Measurements from ENCODE around the gene OPA1. TPM values are rescaled to one million over a fixed set of nuclear protein-coding genes. Genes with fewer than 3 reads are reported as not detected.

The OPA1 gene
- total RNA-seq, 1 experiment from 2014 or later, result 84.4 TPM

DNA sequence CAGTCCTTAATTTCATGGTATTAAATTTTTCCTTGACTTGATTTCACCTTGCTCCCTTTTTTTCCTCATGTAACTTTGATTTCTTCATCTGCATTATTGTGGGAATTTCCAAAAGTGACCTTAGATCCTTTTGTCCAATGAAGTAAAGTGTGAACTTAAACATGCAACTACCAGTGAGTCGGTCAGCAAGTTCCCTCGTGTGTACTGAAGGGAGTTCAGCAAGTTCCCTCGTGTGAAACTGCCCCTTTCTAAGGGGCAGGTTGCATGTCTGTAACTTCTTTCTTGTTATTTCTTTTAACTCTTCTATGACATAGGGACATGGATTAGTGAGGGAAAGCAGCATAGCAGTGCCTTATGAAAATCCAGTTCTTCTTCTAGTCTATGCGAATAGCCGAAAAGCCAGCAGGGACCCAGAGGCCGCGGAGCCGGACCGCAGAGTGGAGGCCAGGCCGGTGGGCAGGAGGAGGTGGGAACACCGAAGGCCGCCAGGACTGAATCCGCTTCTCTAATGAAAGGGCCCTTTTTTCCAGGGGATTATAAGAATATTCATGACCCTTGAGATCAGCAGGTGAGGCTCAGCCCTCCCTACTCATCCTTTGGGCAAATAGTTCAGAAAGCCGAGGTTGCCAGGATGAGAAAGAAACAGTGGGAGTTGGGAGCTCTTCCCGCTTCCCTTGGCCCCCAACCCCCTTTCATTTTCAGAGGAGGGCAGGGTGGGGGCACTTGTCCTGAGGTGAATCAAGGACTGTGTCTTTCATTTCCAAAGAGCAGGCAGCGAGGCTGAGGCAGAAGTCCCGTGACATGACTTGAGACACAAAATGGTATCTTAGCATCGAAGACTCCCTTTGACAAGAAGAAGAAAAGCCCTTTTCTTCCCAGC, 117.5 kb downstream of the OPA1 start:
- Histone ChIP-seq H3K9me3 (ENCODE audit: low read depth, low read length, poor library complexity, severe bottlenecking) (no peaks in the 10 kb centered on the region), H3K36me3 (ENCODE audit: insufficient read depth, low read length, poor library complexity, severe bottlenecking) (no peaks in the 10 kb centered on the region), H3K27ac (ENCODE audit: low read depth, low read length, poor library complexity, severe bottlenecking) (no peak overlapping the region), H3K4me3 (ENCODE audit: low read depth, low read length, poor library complexity, severe bottlenecking) (no peak overlapping the region), H3K4me1 (ENCODE audit: insufficient read depth, low read length, poor library complexity, severe bottlenecking) (no peaks in the 10 kb centered on the region), H3K27me3 (replicated peaks; ENCODE audit: insufficient read depth, low read depth, low read length, poor library complexity) (no peaks in the 10 kb centered on the region)
- ChIA-PET CTCF (no interaction called here), POLR2A (ENCODE audit: low non-redundant PET) (no interaction called here)
- BruUV-seq (replicated peaks), result no TSS peak
- no peak for DNase-seq (ENCODE audit: low spot score)
- TF ChIP-seq, protein P1, sequence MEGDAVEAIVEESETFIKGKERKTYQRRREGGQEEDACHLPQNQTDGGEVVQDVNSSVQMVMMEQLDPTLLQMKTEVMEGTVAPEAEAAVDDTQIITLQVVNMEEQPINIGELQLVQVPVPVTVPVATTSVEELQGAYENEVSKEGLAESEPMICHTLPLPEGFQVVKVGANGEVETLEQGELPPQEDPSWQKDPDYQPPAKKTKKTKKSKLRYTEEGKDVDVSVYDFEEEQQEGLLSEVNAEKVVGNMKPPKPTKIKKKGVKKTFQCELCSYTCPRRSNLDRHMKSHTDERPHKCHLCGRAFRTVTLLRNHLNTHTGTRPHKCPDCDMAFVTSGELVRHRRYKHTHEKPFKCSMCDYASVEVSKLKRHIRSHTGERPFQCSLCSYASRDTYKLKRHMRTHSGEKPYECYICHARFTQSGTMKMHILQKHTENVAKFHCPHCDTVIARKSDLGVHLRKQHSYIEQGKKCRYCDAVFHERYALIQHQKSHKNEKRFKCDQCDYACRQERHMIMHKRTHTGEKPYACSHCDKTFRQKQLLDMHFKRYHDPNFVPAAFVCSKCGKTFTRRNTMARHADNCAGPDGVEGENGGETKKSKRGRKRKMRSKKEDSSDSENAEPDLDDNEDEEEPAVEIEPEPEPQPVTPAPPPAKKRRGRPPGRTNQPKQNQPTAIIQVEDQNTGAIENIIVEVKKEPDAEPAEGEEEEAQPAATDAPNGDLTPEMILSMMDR (conservative IDR thresholded peaks at IDR 0.05; ENCODE audit: low read depth, low read length), result no peak
- TF ChIP-seq EZH2 (IDR thresholded peaks at IDR 0.05; ENCODE audit: borderline replicate concordance, low read depth, low read length, poor library complexity, severe bottlenecking), result no peak
- intact Hi-C loops (cut with micrococcal nuclease; ENCODE audit: unreplicated experiment), result no loop called here

DNA sequence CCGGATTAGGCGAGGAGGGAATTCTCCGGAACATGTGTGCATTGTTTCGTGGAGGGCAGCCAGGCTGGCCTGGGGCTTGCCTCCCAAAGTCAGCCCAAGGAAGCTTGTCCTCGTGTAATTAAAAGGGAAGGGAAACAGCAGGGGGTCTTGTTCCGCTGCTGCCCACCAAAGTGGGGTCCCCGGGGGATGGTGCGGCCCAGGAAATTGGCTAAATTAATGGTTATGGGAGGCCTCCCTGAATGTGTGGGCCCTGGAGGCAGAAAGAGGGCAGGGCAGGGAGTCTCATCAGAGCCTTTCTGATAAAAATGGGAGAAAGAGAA, 118.1 kb downstream of the OPA1 start:
- H3K27me3 ChIP-seq (replicated peaks; ENCODE audit: insufficient read depth, low read depth, low read length, poor library complexity), result no peaks in the 10 kb centered on the region
- H3K27ac ChIP-seq (ENCODE audit: low read depth, low read length, poor library complexity, severe bottlenecking), result no peak overlapping the region
- intact Hi-C loops (cut with micrococcal nuclease; ENCODE audit: unreplicated experiment), result no loop called here
- no peak for TF ChIP-seq EZH2 (IDR thresholded peaks at IDR 0.05; ENCODE audit: borderline replicate concordance, low read depth, low read length, poor library complexity, severe bottlenecking)
- TF ChIP-seq, protein P1 (conservative IDR thresholded peaks at IDR 0.05; ENCODE audit: low read depth, low read length), result no peak
- ChIA-PET POLR2A (ENCODE audit: low non-redundant PET) (no interaction called here), CTCF (no interaction called here)
- no peak for DNase-seq (ENCODE audit: low spot score)
- BruUV-seq (replicated peaks), result no TSS peak
- H3K36me3 ChIP-seq (ENCODE audit: insufficient read depth, low read length, poor library complexity, severe bottlenecking), result no peaks in the 10 kb centered on the region
- no peak overlapping the region for H3K4me3 ChIP-seq (ENCODE audit: low read depth, low read length, poor library complexity, severe bottlenecking)
- H3K4me1 ChIP-seq (ENCODE audit: insufficient read depth, low read length, poor library complexity, severe bottlenecking), result no peaks in the 10 kb centered on the region
- no peaks in the 10 kb centered on the region for H3K9me3 ChIP-seq (ENCODE audit: low read depth, low read length, poor library complexity, severe bottlenecking)

DNA sequence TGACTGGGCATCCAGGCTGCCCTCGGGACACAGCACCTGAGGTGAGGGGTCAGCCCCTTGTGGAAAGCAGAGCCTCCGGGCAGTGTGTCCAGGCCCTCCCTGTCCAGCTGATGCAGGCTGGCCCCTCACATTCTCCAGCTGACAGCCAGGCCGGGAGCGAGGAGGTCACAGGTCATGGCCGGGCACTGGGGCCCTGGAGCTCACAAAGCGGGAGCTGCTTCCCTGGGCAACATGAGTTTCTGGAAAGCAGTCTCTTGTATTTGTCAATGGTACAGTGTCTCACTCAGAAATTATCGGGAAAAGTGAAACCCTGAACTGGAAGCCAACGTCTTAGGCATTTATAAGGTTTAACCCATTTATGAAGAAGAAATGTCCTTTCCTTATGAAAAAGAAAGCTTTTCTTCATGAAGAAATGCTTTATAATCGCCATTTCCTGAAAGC, 118.5 kb downstream of the OPA1 start:
- POLR2A ChIA-PET (ENCODE audit: low non-redundant PET), result no interaction called here
- no peaks in the 10 kb centered on the region for H3K9me3 ChIP-seq (ENCODE audit: low read depth, low read length, poor library complexity, severe bottlenecking)
- intact Hi-C loops (cut with micrococcal nuclease; ENCODE audit: unreplicated experiment), result no loop called here
- no peak overlapping the region for H3K27ac ChIP-seq (ENCODE audit: low read depth, low read length, poor library complexity, severe bottlenecking)
- no peaks in the 10 kb centered on the region for H3K4me1 ChIP-seq (ENCODE audit: insufficient read depth, low read length, poor library complexity, severe bottlenecking)
- H3K4me3 ChIP-seq (ENCODE audit: low read depth, low read length, poor library complexity, severe bottlenecking), result no peak overlapping the region
- H3K36me3 ChIP-seq (ENCODE audit: insufficient read depth, low read length, poor library complexity, severe bottlenecking), result no peaks in the 10 kb centered on the region
- CTCF ChIA-PET, result no interaction called here
- no TSS peak for BruUV-seq (replicated peaks)
- H3K27me3 ChIP-seq (replicated peaks; ENCODE audit: insufficient read depth, low read depth, low read length, poor library complexity), result no peaks in the 10 kb centered on the region
- no peak for TF ChIP-seq EZH2 (IDR thresholded peaks at IDR 0.05; ENCODE audit: borderline replicate concordance, low read depth, low read length, poor library complexity, severe bottlenecking)
- TF ChIP-seq, protein P1 (conservative IDR thresholded peaks at IDR 0.05; ENCODE audit: low read depth, low read length), result no peak
- no peak for DNase-seq (ENCODE audit: low spot score)

All from A673 (cell line).